Mammary epithelial cell (primary cell): ENCODE data around the gene LRP6.

ENCODE experiments used
- CTCF ChIP-seq, 2 donors: IDR thresholded peaks in 1 of 2; conservative IDR thresholded peaks in 1 of 2; 2 replicates each; pipeline ENCODE4 v1.5.1; 2011 to 2012; ENCODE audit warnings: inconsistent platforms in 2 of 2, low read length in 2 of 2, mild to moderate bottlenecking in 2 of 2, control low read depth in 1 of 2, low read depth in 1 of 2; ENCODE audit not compliant: insufficient read depth in 1 of 2; ENCODE audit errors: extremely low read depth in 1 of 2
- EZH2 ChIP-seq: IDR thresholded peaks from 2 replicates; pipeline ENCODE4 v1.6.1; 2012; ENCODE audit warnings: low read length, inconsistent platforms, borderline replicate concordance

- TF ChIP-seq CTCF (conservative IDR thresholded peaks at IDR 0.05 in 1 of 2, IDR thresholded peaks at IDR 0.05 in 1 of 2; ENCODE audit: extremely low read depth in 1 of 2, insufficient read depth in 1 of 2, low read depth in 1 of 2, low read length in 2 of 2) (no peak), EZH2 (no peak)
Measured at GRCh38 chr12:12116677-12117076, 150.2 kb downstream of the LRP6 start.
